Effector memory CD8-positive, alpha-beta T cell (primary cell): Measurements from ENCODE around the gene OASL.

Experiments
- ATAC-seq: fragments of 150-1000 bp; cut with Tn5 transposase; replicated peaks from 2 replicates; pipeline ENCODE4 v1.10.0; 2021; ENCODE audit warnings: mild to moderate bottlenecking, moderate library complexity
- DNase-seq, 3 experiments: peaks; one replicate each; pipeline ENCODE4 v3.0.0; 2021
- H3K27ac Mint-ChIP-seq, 2 donors: one replicate each; pipeline ENCODE4 v1.8.0; 2022; ENCODE audit warnings: mild to moderate bottlenecking in 2 of 2, mixed read lengths in 2 of 2, moderate library complexity in 2 of 2
- H3K27me3 Mint-ChIP-seq, 2 donors: one replicate each; pipeline ENCODE4 v1.8.0; 2022; ENCODE audit warnings: mixed read lengths in 2 of 2
- H3K36me3 Mint-ChIP-seq: one replicate; pipeline ENCODE4 v1.8.0; 2022; ENCODE audit warnings: mild to moderate bottlenecking, moderate library complexity, mixed read lengths; ENCODE audit not compliant: insufficient read depth
- H3K4me1 Mint-ChIP-seq, 2 donors: one replicate each; pipeline ENCODE4 v1.8.0; 2022; ENCODE audit warnings: low read depth in 2 of 2, mixed read lengths in 2 of 2
- H3K4me3 Mint-ChIP-seq, 2 donors: one replicate each; pipeline ENCODE4 v1.8.0; 2022; ENCODE audit warnings: mild to moderate bottlenecking in 2 of 2, mixed read lengths in 2 of 2, moderate library complexity in 2 of 2
- H3K9me3 Mint-ChIP-seq, 2 donors: one replicate each; pipeline ENCODE4 v1.8.0; 2022; ENCODE audit warnings: mixed read lengths in 2 of 2

The OASL gene

DNA sequence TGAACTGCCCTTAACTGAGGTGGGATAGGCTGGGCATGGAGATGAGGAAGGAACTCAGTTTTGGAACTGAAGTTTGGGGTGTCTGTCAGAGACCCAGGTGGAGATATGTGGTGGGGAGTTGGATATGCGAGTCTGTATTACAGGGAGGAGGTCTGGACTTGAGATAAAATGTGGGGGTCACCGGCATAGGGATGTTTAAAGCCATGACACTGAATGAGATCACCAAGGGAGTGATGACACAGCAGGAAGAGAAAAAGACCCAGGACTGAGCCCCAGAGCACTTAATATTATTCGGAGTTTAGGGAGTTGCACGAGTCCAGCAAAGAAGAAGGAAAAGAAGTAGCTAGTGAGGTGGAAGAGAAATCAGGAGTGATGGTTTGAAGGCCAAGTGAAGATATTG is 4.0 kb upstream of the OASL start:
- Mint-ChIP-seq H3K36me3 (peaks cover 12% of the 10 kb centered on the region), H3K27ac (no peak overlapping the region), H3K27me3 (no peaks in the 10 kb centered on the region), H3K4me3 (no peak overlapping the region), H3K9me3 (no peaks in the 10 kb centered on the region), H3K4me1 (peaks cover 6 to 12% of the 10 kb centered on the region in 2 donors)
- DNase-seq (no peak), ATAC-seq (no peak)

DNA sequence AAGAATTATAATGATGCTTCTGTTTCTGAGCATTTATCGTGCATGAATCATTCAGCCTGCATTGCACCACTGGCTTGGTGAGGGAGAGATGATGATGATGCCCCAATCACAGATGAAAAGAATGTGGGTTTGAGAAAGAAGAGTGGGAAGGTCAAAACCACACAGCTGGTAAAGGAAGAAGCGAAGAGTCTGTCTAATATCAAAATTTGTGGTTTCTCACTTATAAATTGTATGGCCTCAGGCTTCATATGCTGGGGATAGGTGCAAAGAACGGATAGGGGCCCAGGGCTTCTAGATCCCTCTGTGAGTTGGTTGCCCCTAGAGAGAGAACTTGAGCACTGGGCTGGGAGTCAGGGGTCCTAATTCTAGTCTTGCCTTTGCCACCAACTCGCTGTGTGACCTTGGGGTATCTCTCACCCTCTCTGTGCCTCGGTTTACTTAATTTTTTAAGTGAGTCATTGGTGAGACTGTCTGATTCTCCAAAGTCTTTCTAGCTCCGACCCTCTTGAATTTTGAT is 2.2 kb downstream of the OASL start:
- peaks cover 43 to 51% of the 10 kb centered on the region in 2 donors for H3K4me1 Mint-ChIP-seq
- peak overlapping the region; percentile 93 for H3K4me3 Mint-ChIP-seq
- ATAC-seq (peak; percentile 39), DNase-seq (peak in 2 of 3 experiments; percentile 34 to 46)
- H3K27me3 Mint-ChIP-seq = no peaks in the 10 kb centered on the region
- H3K36me3 Mint-ChIP-seq = peaks cover 69% of the 10 kb centered on the region
- peak overlapping the region; percentile 95 to 97 for H3K27ac Mint-ChIP-seq
- H3K9me3 Mint-ChIP-seq = no peaks in the 10 kb centered on the region

DNA sequence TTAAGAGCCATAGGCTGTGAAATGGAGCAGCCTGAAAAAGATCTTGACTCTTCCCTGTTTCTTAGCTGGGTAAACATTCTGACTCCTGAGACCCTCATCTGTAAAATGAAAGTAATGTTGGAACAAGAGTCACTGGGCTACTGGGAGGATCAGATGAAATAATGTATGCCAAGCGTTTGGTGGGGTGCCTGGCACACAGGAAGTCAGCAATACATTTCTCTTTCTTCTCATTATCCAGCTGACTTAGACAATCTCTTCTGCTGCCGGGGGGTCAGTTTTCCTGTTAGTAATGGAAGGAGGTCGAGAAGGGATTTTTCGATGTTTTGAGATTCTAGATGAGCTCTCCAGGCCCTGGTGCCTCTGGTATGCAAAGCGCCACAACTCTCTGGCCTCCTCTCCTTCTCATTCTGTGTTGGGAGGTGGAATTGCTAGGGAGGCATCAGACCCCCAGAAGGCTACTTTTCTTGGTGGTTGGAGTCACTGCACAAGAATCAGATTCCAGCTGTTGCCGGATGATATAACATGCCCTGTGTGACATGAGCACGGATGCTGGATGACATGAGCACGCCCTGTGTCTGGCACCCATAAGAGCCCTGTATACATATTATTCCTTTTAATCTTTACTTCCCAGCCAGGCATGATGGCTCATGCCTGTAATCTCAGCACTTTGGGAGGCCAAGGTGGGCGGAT is 4.3 kb downstream of the OASL start:
- H3K9me3 Mint-ChIP-seq = no peaks in the 10 kb centered on the region
- peak overlapping the region; percentile 95 to 97 for H3K27ac Mint-ChIP-seq
- ATAC-seq (no peak), DNase-seq (no peak)
- peak overlapping the region; percentile 93 for H3K4me3 Mint-ChIP-seq
- peaks cover 88% of the 10 kb centered on the region for H3K36me3 Mint-ChIP-seq
- H3K27me3 Mint-ChIP-seq = no peaks in the 10 kb centered on the region
- peaks cover 43 to 51% of the 10 kb centered on the region in 2 donors for H3K4me1 Mint-ChIP-seq

DNA sequence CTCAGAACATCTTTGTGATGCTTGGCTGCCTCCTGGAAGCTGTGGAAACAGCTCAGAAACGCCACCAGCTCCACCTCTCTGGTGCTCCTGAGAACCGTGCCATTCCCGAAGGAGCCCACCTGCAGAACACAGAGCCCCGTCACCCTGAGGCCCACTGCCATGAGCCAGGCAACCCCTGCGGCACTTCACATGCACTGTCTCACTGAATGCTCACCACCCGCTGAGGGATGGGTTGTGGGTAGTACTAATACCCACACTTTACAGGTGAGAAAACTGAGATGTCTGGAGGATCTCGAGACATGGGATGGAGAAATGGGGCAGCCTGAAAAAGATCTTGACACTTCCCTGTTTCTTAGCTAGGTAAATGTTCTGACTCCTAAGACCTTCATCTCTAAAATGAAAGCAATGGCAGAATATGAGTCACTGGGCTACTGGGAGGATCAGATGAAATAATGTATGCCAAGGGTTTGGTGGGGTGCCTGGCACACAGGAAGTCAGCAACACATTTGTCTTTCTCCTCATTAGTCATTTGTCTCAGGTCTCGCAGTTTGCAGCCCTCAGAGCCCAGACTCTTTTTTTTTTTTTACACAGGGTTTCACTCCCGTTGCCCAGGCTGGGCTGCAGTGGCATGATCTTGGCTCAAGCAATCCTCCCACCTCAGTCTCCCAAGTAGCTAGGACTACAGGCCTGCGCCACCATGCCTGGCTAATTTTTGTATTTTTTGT is 5.3 kb downstream of the OASL start:
- H3K4me3 Mint-ChIP-seq = peak overlapping the region; percentile 93
- ATAC-seq = peak; percentile 81
- H3K4me1 Mint-ChIP-seq = peaks cover 40 to 47% of the 10 kb centered on the region in 2 donors
- H3K36me3 Mint-ChIP-seq = peaks cover 91% of the 10 kb centered on the region
- DNase-seq = peak; percentile 54 to 62 (median 56)
- no peaks in the 10 kb centered on the region for H3K9me3 Mint-ChIP-seq
- H3K27ac Mint-ChIP-seq = peak overlapping the region; percentile 95 to 97
- H3K27me3 Mint-ChIP-seq = no peaks in the 10 kb centered on the region

GRCh38 chr12:121030576-121031212 is 8.4 kb downstream of the OASL start:
- ATAC-seq = no peak
- Mint-ChIP-seq H3K27me3 (no peaks in the 10 kb centered on the region), H3K9me3 (no peaks in the 10 kb centered on the region), H3K4me1 (peaks cover 27 to 35% of the 10 kb centered on the region in 2 donors), H3K4me3 (no peak overlapping the region), H3K36me3 (peaks cover 93% of the 10 kb centered on the region), H3K27ac (peak overlapping the region; percentile 15 to 86)
- DNase-seq = no peak

DNA sequence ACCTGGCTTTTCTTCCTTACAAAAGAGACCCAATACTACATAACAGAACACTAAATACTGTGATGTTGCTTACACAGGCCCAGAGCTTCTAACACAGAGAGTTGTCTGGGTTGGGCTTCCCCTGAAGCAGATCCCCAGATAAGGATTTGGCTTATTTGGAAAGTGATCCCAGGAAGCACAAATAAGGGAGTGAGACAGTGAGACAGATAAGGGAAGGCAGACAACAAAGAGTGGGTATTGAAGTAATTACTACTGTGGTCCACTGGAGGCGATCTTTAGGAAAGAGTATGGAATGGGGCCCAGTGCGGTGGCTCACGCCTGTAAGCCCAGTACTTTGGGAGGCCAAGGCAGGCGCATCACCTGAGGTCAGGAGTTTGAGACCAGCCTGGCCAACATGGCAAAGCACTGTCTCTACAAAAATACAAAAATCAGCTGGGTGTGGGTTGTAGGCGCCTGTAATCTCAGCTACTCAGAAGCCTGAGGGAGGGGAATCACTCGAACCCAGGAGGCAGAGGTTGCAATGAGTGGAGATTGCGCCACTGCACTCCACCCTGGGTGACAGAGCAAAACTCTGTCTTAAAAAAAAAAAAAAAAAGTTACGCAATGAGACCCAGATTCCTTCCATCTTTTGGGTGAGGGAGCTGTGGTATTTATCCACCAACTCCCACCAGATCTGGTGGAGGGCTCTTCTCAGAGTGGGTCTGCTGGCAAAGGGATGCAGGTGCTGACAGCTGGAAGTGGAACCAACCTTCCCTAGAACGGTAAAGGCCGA is 12.6 kb downstream of the OASL start:
- ATAC-seq (no peak), DNase-seq (no peak)
- peaks cover 88% of the 10 kb centered on the region for H3K36me3 Mint-ChIP-seq
- H3K4me1 Mint-ChIP-seq = peaks cover 4 to 6% of the 10 kb centered on the region in 2 donors
- H3K9me3 Mint-ChIP-seq = no peaks in the 10 kb centered on the region
- no peak overlapping the region for H3K4me3 Mint-ChIP-seq
- H3K27me3 Mint-ChIP-seq = no peaks in the 10 kb centered on the region
- peak overlapping the region; percentile 33 to 78 for H3K27ac Mint-ChIP-seq

GRCh38 chr12:121025442-121026226 is 13.4 kb downstream of the OASL start:
- Mint-ChIP-seq H3K4me3 (no peak overlapping the region), H3K4me1 (peaks cover 4 to 6% of the 10 kb centered on the region in 2 donors), H3K9me3 (no peaks in the 10 kb centered on the region), H3K27ac (peak overlapping the region; percentile 33 to 78), H3K36me3 (peaks cover 88% of the 10 kb centered on the region), H3K27me3 (no peaks in the 10 kb centered on the region)
- ATAC-seq (no peak), DNase-seq (no peak)

GRCh38 chr12:121023799-121024198 is 15.2 kb downstream of the OASL start:
- peaks cover 79% of the 10 kb centered on the region for H3K36me3 Mint-ChIP-seq
- H3K27ac Mint-ChIP-seq = no peak overlapping the region
- peaks cover 4 to 6% of the 10 kb centered on the region in 2 donors for H3K4me1 Mint-ChIP-seq
- ATAC-seq (no peak), DNase-seq (no peak)
- no peak overlapping the region for H3K4me3 Mint-ChIP-seq
- H3K9me3 Mint-ChIP-seq = no peaks in the 10 kb centered on the region
- H3K27me3 Mint-ChIP-seq = no peaks in the 10 kb centered on the region

- H3K36me3 Mint-ChIP-seq = peaks cover 74% of the 10 kb centered on the region
- no peak overlapping the region for H3K4me3 Mint-ChIP-seq
- H3K27ac Mint-ChIP-seq = peak overlapping the region; percentile 10 to 67
- H3K9me3 Mint-ChIP-seq = no peaks in the 10 kb centered on the region
- peaks cover 0 to 4% of the 10 kb centered on the region in 2 donors for H3K4me1 Mint-ChIP-seq
- DNase-seq (no peak), ATAC-seq (no peak)
- H3K27me3 Mint-ChIP-seq = no peaks in the 10 kb centered on the region
Observed at GRCh38 chr12:121022713-121023112, 16.3 kb downstream of the OASL start.

- no peaks in the 10 kb centered on the region for H3K27me3 Mint-ChIP-seq
- peaks cover 64% of the 10 kb centered on the region for H3K36me3 Mint-ChIP-seq
- H3K4me3 Mint-ChIP-seq = no peak overlapping the region
- peaks cover 0 to 4% of the 10 kb centered on the region in 2 donors for H3K4me1 Mint-ChIP-seq
- H3K27ac Mint-ChIP-seq = no peak overlapping the region
- ATAC-seq (no peak), DNase-seq (no peak)
- no peaks in the 10 kb centered on the region for H3K9me3 Mint-ChIP-seq
Observed at GRCh38 chr12:121021754-121022153, 17.3 kb downstream of the OASL start.

- Mint-ChIP-seq H3K4me1 (peaks cover 14% of the 10 kb centered on the region in 2 donors), H3K4me3 (no peak overlapping the region), H3K9me3 (no peaks in the 10 kb centered on the region), H3K27ac (peak overlapping the region; percentile 42 to 77), H3K27me3 (no peaks in the 10 kb centered on the region), H3K36me3 (peaks cover 52% of the 10 kb centered on the region)
- DNase-seq = no peak
- ATAC-seq = no peak
Observed at GRCh38 chr12:121018860-121019617, 20.0 kb downstream of the OASL start.

- Mint-ChIP-seq H3K27ac (peak overlapping the region in 1 of 2 donors; percentile 77), H3K4me3 (no peak overlapping the region), H3K27me3 (no peaks in the 10 kb centered on the region), H3K4me1 (peaks cover 13 to 14% of the 10 kb centered on the region in 2 donors), H3K36me3 (peaks cover 46% of the 10 kb centered on the region), H3K9me3 (no peaks in the 10 kb centered on the region)
- ATAC-seq = no peak
- DNase-seq = no peak
Observed at GRCh38 chr12:121017966-121018491, 21.0 kb downstream of the OASL start.
